H9 (cell line): ENCODE results near the gene NBR1. TPM values are rescaled to one million over a fixed set of nuclear protein-coding genes. Genes with fewer than 3 reads are reported as not detected.
"Not testable (repeated sequence)": the region's sequence is repeated elsewhere in the genome, so short reads cannot be mapped to it uniquely, and the experiment has no call there.

ENCODE experiments used
- DNase-seq: peaks from one replicate; pipeline ENCODE4 v3.0.0-alpha.2; 2017
- H2AFZ ChIP-seq: one replicate; pipeline ENCODE4 v1.6.1; 2013; ENCODE audit warnings: mild to moderate bottlenecking, low read length, control low read depth, moderate library complexity
- H2AK5ac ChIP-seq: 2 replicates; pipeline ENCODE4 v1.6.1; 2013; ENCODE audit warnings: low read length, control low read depth, mixed read lengths; ENCODE audit not compliant: insufficient read length
- H2BK120ac ChIP-seq: one replicate; pipeline ENCODE4 v1.6.1; 2013; ENCODE audit warnings: low read depth, mild to moderate bottlenecking, low read length, control low read depth, inconsistent platforms; ENCODE audit not compliant: poor library complexity, severe bottlenecking
- H2BK12ac ChIP-seq: 2 replicates; pipeline ENCODE4 v1.6.1; 2013; ENCODE audit warnings: low read length, control low read depth, mixed read lengths, low read depth; ENCODE audit not compliant: insufficient read length
- H2BK15ac ChIP-seq: 2 replicates; pipeline ENCODE4 v1.6.1; 2013; ENCODE audit warnings: low read depth, low read length, control low read depth
- H2BK20ac ChIP-seq: one replicate; pipeline ENCODE4 v1.6.1; 2013; ENCODE audit warnings: low read depth, mild to moderate bottlenecking, low read length, control low read depth, inconsistent platforms; ENCODE audit not compliant: poor library complexity, severe bottlenecking
- H2BK5ac ChIP-seq: 2 replicates; pipeline ENCODE4 v1.6.1; 2013; ENCODE audit warnings: low read length, control low read depth, mixed read lengths; ENCODE audit not compliant: insufficient read length
- H3K14ac ChIP-seq: 2 replicates; pipeline ENCODE4 v1.6.1; 2013; ENCODE audit warnings: low read length, control low read depth; ENCODE audit not compliant: insufficient read depth
- H3K18ac ChIP-seq: 2 replicates; pipeline ENCODE4 v1.6.1; 2013; ENCODE audit warnings: low read depth, mild to moderate bottlenecking, mixed read lengths, low read length, control low read depth; ENCODE audit not compliant: insufficient read length
- H3K23ac ChIP-seq: 2 replicates; pipeline ENCODE4 v1.6.1; 2013; ENCODE audit warnings: low read length, control low read depth, mixed read lengths, low read depth; ENCODE audit not compliant: insufficient read length
- H3K23me2 ChIP-seq: 2 replicates; pipeline ENCODE4 v1.6.1; 2013; ENCODE audit warnings: low read depth, mild to moderate bottlenecking, mixed read lengths, low read length, control low read depth; ENCODE audit not compliant: insufficient read length, poor library complexity, severe bottlenecking
- H3K27ac ChIP-seq: 2 replicates; pipeline ENCODE4 v1.5.1; 2013; ENCODE audit warnings: low read length, control low read depth, mixed read lengths, low read depth; ENCODE audit not compliant: insufficient read length
- H3K27me3 ChIP-seq: 2 replicates; pipeline ENCODE4 v1.6.1; 2013; ENCODE audit warnings: low read length, control low read depth, inconsistent platforms; ENCODE audit not compliant: insufficient read depth
- H3K4ac ChIP-seq: 2 replicates; pipeline ENCODE4 v1.6.1; 2013; ENCODE audit warnings: low read depth, mild to moderate bottlenecking, control low read depth, inconsistent platforms, low read length, moderate library complexity
- H3K4me1 ChIP-seq: 2 replicates; pipeline ENCODE4 v1.6.1; 2013; ENCODE audit warnings: low read length, control low read depth, inconsistent platforms; ENCODE audit not compliant: insufficient read depth
- H3K4me2 ChIP-seq: 2 replicates; pipeline ENCODE4 v1.6.1; 2013; ENCODE audit warnings: low read length, control low read depth, mixed read lengths; ENCODE audit not compliant: insufficient read length, insufficient read depth
- H3K56ac ChIP-seq: 2 replicates; pipeline ENCODE4 v1.6.1; 2013; ENCODE audit warnings: low read depth, mild to moderate bottlenecking, mixed read lengths, low read length, control low read depth; ENCODE audit not compliant: insufficient read length
- H3K79me1 ChIP-seq: 2 replicates; pipeline ENCODE4 v1.6.1; 2013; ENCODE audit warnings: low read depth, mild to moderate bottlenecking, moderate library complexity, low read length, control low read depth, inconsistent platforms; ENCODE audit not compliant: insufficient read depth, poor library complexity, severe bottlenecking
- H3K79me2 ChIP-seq: 2 replicates; pipeline ENCODE4 v1.6.1; 2013; ENCODE audit warnings: low read length, control low read depth, inconsistent platforms; ENCODE audit not compliant: insufficient read depth
- H3K9ac ChIP-seq: 2 replicates; pipeline ENCODE4 v1.6.1; 2013; ENCODE audit warnings: low read length, control low read depth, mixed read lengths; ENCODE audit not compliant: insufficient read length; ENCODE audit errors: extremely low read depth
- H3K9me3 ChIP-seq: one replicate; pipeline ENCODE4 v1.6.1; 2013; ENCODE audit warnings: low read depth, low read length, inconsistent platforms; ENCODE audit not compliant: control insufficient read depth
- H3T11ph ChIP-seq: one replicate; pipeline ENCODE4 v1.6.1; 2013; ENCODE audit warnings: mild to moderate bottlenecking, low read length, control low read depth, inconsistent platforms
- H4K20me1 ChIP-seq: one replicate; pipeline ENCODE4 v1.6.1; 2013; ENCODE audit not compliant: control insufficient read depth, insufficient read length, insufficient read depth
- H4K5ac ChIP-seq: 2 replicates; pipeline ENCODE4 v1.6.1; 2013; ENCODE audit warnings: low read depth, mild to moderate bottlenecking, mixed read lengths, low read length, control low read depth; ENCODE audit not compliant: insufficient read length
- H4K8ac ChIP-seq: replicated peaks from 2 replicates; pipeline ENCODE4 v1.6.1; 2013; ENCODE audit warnings: low read length, control low read depth, mixed read lengths, low read depth; ENCODE audit not compliant: insufficient read length
- H4K91ac ChIP-seq: 2 replicates; pipeline ENCODE4 v1.6.1; 2013; ENCODE audit warnings: low read depth, mild to moderate bottlenecking, moderate library complexity, mixed read lengths, low read length, control low read depth; ENCODE audit not compliant: insufficient read length
- H3K27ac Mint-ChIP-seq, 3 experiments: 2 replicates in 2 of 3; 3 replicates in 1 of 3; pipeline ENCODE4 v1.8.0; 2020 to 2021; ENCODE audit warnings: mixed read lengths in 3 of 3, mild to moderate bottlenecking in 1 of 3, moderate library complexity in 1 of 3
- H3K27me3 Mint-ChIP-seq: 2 replicates; pipeline ENCODE4 v1.8.0; 2021; ENCODE audit warnings: low read depth, mild to moderate bottlenecking, moderate library complexity, mixed read lengths
- H3K36me3 Mint-ChIP-seq, 3 experiments: 2 replicates in 2 of 3; 3 replicates in 1 of 3; pipeline ENCODE4 v1.8.0; 2020 to 2021; ENCODE audit warnings: low read depth in 3 of 3, mixed read lengths in 3 of 3; ENCODE audit not compliant: insufficient read depth in 1 of 3
- H3K4me1 Mint-ChIP-seq, 2 experiments: 2 replicates each; pipeline ENCODE4 v1.8.0; 2020; ENCODE audit warnings: mixed read lengths in 2 of 2
- H3K4me3 Mint-ChIP-seq, 2 experiments: 2 replicates in 1 of 2; 3 replicates in 1 of 2; pipeline ENCODE4 v1.8.0; 2020 to 2021; ENCODE audit warnings: mild to moderate bottlenecking in 2 of 2, mixed read lengths in 2 of 2, moderate library complexity in 1 of 2
- H3K9me3 Mint-ChIP-seq, 2 experiments: 2 replicates in 1 of 2; 3 replicates in 1 of 2; pipeline ENCODE4 v1.8.0; 2020; ENCODE audit warnings: mild to moderate bottlenecking in 2 of 2, mixed read lengths in 2 of 2, moderate library complexity in 1 of 2
- WGBS: extraction: QIAGEN DNeasy Blood & Tissue Kit; methylation state at CpG from one replicate; pipeline ENCODE4 v1.1.7; 2013; ENCODE audit warnings: missing lambda C conversion rate, low lambda C conversion rate, mixed read lengths; ENCODE audit not compliant: insufficient read length; ENCODE audit errors: extremely low coverage; 5-methylcytosine and 5-hydroxymethylcytosine counted together
- total RNA-seq: library from RNA; stranded (reverse); gene quantifications from 2 replicates; pipeline ENCODE4 v1.2.1, GENCODE V29; 2021
- TF ChIP-seq, protein P1 (sequence below): fragments of 200-600 bp; sonication (generic); conservative IDR thresholded peaks from 3 replicates; pipeline ENCODE4 v1.8.0; 2021; ENCODE audit warnings: antibody characterized with exemption, mild to moderate bottlenecking

Gene NBR1
- total RNA-seq, 1 experiment from 2014 or later = 34.2 TPM

DNA sequence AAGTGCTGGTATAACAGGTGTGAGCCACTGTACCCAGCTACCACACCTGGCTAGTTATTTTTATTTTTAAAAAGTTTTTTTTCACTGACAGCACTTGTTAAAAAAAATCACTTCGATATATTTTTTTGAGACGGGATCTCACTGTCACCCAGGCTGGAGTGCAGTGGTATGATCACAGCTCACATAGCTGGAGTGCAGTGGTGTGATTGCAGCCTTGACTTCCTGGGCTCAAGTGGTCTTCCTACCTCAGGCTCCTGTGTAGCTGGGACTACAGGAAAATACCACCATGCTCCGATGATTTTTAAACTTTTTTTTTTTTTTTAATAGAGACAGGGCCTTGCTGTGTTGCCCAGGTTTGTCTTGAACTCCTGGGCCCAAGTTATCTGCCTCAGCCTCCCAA lies 12.9 kb downstream of the NBR1 start:
- no peaks in the 10 kb centered on the region for H3K4me1 ChIP-seq
- no peak for DNase-seq
- no peak overlapping the region for H3T11ph ChIP-seq
- H3K4me2 ChIP-seq = no peak overlapping the region
- H2BK15ac ChIP-seq = no peak overlapping the region
- no peak overlapping the region for H3K4me3 Mint-ChIP-seq
- TF ChIP-seq, protein P1, sequence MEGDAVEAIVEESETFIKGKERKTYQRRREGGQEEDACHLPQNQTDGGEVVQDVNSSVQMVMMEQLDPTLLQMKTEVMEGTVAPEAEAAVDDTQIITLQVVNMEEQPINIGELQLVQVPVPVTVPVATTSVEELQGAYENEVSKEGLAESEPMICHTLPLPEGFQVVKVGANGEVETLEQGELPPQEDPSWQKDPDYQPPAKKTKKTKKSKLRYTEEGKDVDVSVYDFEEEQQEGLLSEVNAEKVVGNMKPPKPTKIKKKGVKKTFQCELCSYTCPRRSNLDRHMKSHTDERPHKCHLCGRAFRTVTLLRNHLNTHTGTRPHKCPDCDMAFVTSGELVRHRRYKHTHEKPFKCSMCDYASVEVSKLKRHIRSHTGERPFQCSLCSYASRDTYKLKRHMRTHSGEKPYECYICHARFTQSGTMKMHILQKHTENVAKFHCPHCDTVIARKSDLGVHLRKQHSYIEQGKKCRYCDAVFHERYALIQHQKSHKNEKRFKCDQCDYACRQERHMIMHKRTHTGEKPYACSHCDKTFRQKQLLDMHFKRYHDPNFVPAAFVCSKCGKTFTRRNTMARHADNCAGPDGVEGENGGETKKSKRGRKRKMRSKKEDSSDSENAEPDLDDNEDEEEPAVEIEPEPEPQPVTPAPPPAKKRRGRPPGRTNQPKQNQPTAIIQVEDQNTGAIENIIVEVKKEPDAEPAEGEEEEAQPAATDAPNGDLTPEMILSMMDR = no peak
- H3K27ac Mint-ChIP-seq = no peak overlapping the region
- H3K9me3 Mint-ChIP-seq = peaks cover 0 to 3% of the 10 kb centered on the region in 2 experiments; a peak in 1 of 5 replicates
- no peaks in the 10 kb centered on the region for H3K27me3 Mint-ChIP-seq
- no peaks in the 10 kb centered on the region for H3K79me1 ChIP-seq
- H3K27me3 ChIP-seq = no peaks in the 10 kb centered on the region
- no peak overlapping the region for H4K5ac ChIP-seq
- H4K20me1 ChIP-seq = no peaks in the 10 kb centered on the region
- H2BK5ac ChIP-seq = no peak overlapping the region
- H3K23me2 ChIP-seq = no peaks in the 10 kb centered on the region
- no peak overlapping the region for H3K9ac ChIP-seq
- H2BK120ac ChIP-seq = no peak overlapping the region
- no peak overlapping the region for H3K18ac ChIP-seq
- no peaks in the 10 kb centered on the region for H3K79me2 ChIP-seq
- no peak overlapping the region for H4K91ac ChIP-seq
- no peak overlapping the region for H2BK20ac ChIP-seq
- WGBS = no CpG with 5 or more reads among the region's 3 CpGs
- H3K36me3 Mint-ChIP-seq = peaks cover 9 to 32% (median 24%) of the 10 kb centered on the region in 3 experiments; a peak in 6 of 7 replicates
- H3K9me3 ChIP-seq = no peaks in the 10 kb centered on the region
- no peak overlapping the region for H3K27ac ChIP-seq
- no peak overlapping the region for H3K4ac ChIP-seq
- no peak overlapping the region for H2BK12ac ChIP-seq
- H3K23ac ChIP-seq = no peak overlapping the region
- no peak overlapping the region for H3K14ac ChIP-seq
- no peak overlapping the region for H3K56ac ChIP-seq
- no peaks in the 10 kb centered on the region for H3K4me1 Mint-ChIP-seq
- H4K8ac ChIP-seq = no peak overlapping the region
- H2AK5ac ChIP-seq = no peak overlapping the region
- no peak overlapping the region for H2AFZ ChIP-seq

DNA sequence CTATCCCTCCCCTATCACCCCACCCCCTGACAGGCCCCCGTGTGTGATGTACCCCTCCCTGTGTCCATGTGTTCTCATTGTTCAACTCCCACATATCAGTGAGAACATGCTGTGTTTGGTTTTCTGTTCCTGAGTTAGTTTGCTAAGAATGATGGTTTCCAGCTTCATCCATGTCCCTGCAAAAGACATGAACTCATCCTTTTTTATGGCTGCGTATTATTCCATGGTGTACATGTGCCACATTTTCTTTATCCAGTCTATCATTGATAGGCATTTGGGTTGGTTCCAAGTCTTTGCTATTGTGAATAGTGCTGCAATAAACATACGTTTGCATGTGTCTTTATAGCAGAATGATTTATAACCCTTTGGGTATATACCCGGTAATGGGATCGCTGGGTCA lies 15.6 kb downstream of the NBR1 start:
- H2BK20ac ChIP-seq, H3K27me3 Mint-ChIP-seq, H3K56ac ChIP-seq, H3K4me2 ChIP-seq, H3K4me3 Mint-ChIP-seq, H3K79me1 ChIP-seq, H3K9ac ChIP-seq, H3K4ac ChIP-seq, H3T11ph ChIP-seq, H2BK120ac ChIP-seq, H4K8ac ChIP-seq, H2BK5ac ChIP-seq, H3K18ac ChIP-seq, H2BK15ac ChIP-seq, DNase-seq, H4K20me1 ChIP-seq, H3K27ac Mint-ChIP-seq, H3K9me3 Mint-ChIP-seq, H3K14ac ChIP-seq, H3K23me2 ChIP-seq, H3K4me1 ChIP-seq, H2AFZ ChIP-seq, H3K79me2 ChIP-seq, H2BK12ac ChIP-seq, H4K5ac ChIP-seq, H3K27ac ChIP-seq, H4K91ac ChIP-seq, H3K9me3 ChIP-seq, H3K23ac ChIP-seq, H2AK5ac ChIP-seq, H3K27me3 ChIP-seq, H3K4me1 Mint-ChIP-seq: not testable (repeated sequence)
- no CpG with 5 or more reads among the region's 5 CpGs for WGBS
- H3K36me3 Mint-ChIP-seq = peaks cover 14 to 54% (median 42%) of the 10 kb centered on the region in 3 experiments; a peak in 6 of 7 replicates
